Neutrophil (primary cell): Measurements from ENCODE around the gene KCNJ15.

ENCODE experiments used
- H3K27ac ChIP-seq: fragments of 200-600 bp; sonication (generic); 2 replicates; pipeline ENCODE4 v1.5.1; 2016; ENCODE audit warnings: mild to moderate bottlenecking, moderate library complexity
- H3K27me3 ChIP-seq: fragments of 200-600 bp; sonication (generic); 2 replicates; pipeline ENCODE4 v1.6.0; 2016; ENCODE audit warnings: mild to moderate bottlenecking
- H3K36me3 ChIP-seq: fragments of 200-600 bp; sonication (generic); 2 replicates; pipeline ENCODE4 v1.5.1; 2017
- H3K4me1 ChIP-seq, 2 experiments: fragments of 200-600 bp in 1 of 2; sonication (generic) in 1 of 2; 1 replicate in 1 of 2; 2 replicates in 1 of 2; pipeline versions ENCODE4 v1.5.1 to v1.6.1; 2013 to 2016; ENCODE audit warnings: low read depth in 1 of 2, low read length in 1 of 2, mild to moderate bottlenecking in 1 of 2, moderate library complexity in 1 of 2; ENCODE audit not compliant: control insufficient read depth in 1 of 2, insufficient read depth in 1 of 2
- H3K4me3 ChIP-seq, 2 experiments: fragments of 200-600 bp in 1 of 2; sonication (generic) in 1 of 2; 1 replicate in 1 of 2; 2 replicates in 1 of 2; pipeline ENCODE4 v1.5.1; 2013 to 2016; ENCODE audit warnings: low read depth in 1 of 2, low read length in 1 of 2, mild to moderate bottlenecking in 1 of 2, moderate library complexity in 1 of 2
- H3K9me3 ChIP-seq: fragments of 200-600 bp; sonication (generic); 2 replicates; pipeline ENCODE4 v1.5.1; 2016
- TF ChIP-seq, protein P1 (sequence below): fragments of 200-600 bp; sonication (generic); IDR thresholded peaks from 2 replicates; pipeline ENCODE4 v1.5.1; 2016; ENCODE audit warnings: antibody characterized with exemption

KCNJ15 gene

DNA sequence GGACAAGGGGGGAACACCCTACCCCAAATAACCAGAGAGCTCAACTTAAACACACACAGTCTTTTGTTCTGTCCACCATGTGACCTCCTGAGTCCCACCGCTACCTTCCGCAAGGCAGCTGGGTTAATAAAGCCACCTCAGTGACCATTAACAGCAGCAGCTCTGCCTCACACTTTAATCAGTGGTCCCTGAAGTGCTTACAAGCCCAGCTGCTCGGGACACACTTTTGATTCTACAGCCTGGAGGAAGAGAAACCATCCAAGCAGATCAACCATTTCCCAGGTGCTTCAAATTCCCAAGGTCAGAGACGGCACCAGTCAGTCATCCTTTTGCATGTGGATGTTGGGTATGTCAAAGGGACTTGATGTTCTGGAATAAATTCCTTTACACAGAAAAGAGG is 70.1 kb downstream of the KCNJ15 start:
- peaks cover 3% of the 10 kb centered on the region for H3K27me3 ChIP-seq
- TF ChIP-seq, protein P1, sequence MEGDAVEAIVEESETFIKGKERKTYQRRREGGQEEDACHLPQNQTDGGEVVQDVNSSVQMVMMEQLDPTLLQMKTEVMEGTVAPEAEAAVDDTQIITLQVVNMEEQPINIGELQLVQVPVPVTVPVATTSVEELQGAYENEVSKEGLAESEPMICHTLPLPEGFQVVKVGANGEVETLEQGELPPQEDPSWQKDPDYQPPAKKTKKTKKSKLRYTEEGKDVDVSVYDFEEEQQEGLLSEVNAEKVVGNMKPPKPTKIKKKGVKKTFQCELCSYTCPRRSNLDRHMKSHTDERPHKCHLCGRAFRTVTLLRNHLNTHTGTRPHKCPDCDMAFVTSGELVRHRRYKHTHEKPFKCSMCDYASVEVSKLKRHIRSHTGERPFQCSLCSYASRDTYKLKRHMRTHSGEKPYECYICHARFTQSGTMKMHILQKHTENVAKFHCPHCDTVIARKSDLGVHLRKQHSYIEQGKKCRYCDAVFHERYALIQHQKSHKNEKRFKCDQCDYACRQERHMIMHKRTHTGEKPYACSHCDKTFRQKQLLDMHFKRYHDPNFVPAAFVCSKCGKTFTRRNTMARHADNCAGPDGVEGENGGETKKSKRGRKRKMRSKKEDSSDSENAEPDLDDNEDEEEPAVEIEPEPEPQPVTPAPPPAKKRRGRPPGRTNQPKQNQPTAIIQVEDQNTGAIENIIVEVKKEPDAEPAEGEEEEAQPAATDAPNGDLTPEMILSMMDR: no peak
- no peaks in the 10 kb centered on the region for H3K36me3 ChIP-seq
- peaks cover 7 to 13% of the 10 kb centered on the region in 2 experiments for H3K4me1 ChIP-seq
- H3K9me3 ChIP-seq: no peaks in the 10 kb centered on the region
- no peak overlapping the region for H3K27ac ChIP-seq
- no peak overlapping the region for H3K4me3 ChIP-seq

- no peaks in the 10 kb centered on the region for H3K9me3 ChIP-seq
- H3K36me3 ChIP-seq: no peaks in the 10 kb centered on the region
- peaks cover 3% of the 10 kb centered on the region for H3K27me3 ChIP-seq
- TF ChIP-seq, protein P1: no peak
- peaks cover 7 to 13% of the 10 kb centered on the region in 2 experiments for H3K4me1 ChIP-seq
- H3K4me3 ChIP-seq: no peak overlapping the region
- no peak overlapping the region for H3K27ac ChIP-seq
Observed at GRCh38 chr21:38327984-38328383, 71.2 kb downstream of the KCNJ15 start.

DNA sequence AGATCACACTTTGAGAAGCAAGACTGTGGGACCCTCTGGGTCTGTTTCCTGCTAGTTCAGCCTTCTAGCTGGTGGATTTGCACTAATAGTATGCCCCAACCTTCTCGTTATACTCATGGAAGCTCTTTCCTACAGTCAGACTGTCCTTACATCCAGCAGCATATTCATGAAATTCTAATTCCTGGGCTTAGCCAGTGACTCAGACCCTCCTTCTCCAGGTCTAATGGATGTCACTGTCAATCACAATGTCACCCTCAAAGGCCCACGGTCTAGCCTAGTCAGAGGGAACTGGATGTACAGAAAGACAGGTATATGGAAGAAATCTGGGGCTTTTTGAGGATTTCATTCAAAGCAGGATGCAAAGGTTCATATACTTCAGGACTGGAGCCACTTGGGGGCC is 72.4 kb downstream of the KCNJ15 start:
- peaks cover 3% of the 10 kb centered on the region for H3K27me3 ChIP-seq
- H3K4me3 ChIP-seq: no peak overlapping the region
- H3K27ac ChIP-seq: no peak overlapping the region
- H3K4me1 ChIP-seq: peaks cover 0 to 3% of the 10 kb centered on the region in 2 experiments
- no peaks in the 10 kb centered on the region for H3K9me3 ChIP-seq
- H3K36me3 ChIP-seq: no peaks in the 10 kb centered on the region
- TF ChIP-seq, protein P1: no peak

DNA sequence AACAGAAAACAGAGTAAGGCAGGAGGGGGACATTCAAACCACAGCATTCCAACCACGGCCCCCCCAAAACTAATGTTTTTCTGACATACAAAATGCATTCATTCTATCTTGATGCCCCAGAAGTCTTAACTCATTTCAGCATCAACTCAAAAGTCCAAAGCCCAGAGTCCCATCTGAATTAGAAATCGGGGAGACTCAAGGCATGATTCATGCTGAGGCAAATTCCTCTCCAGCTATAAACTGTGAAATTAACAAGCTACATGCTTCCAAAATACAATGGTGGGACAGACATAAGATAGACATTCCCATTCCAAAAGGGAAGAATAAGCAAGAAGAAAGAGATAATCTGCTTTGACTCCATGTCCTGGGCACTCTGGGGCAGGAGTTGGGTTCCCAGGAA is 73.9 kb downstream of the KCNJ15 start:
- TF ChIP-seq, protein P1: no peak
- H3K27me3 ChIP-seq: no peaks in the 10 kb centered on the region
- H3K27ac ChIP-seq: no peak overlapping the region
- H3K36me3 ChIP-seq: no peaks in the 10 kb centered on the region
- no peaks in the 10 kb centered on the region for H3K9me3 ChIP-seq
- H3K4me1 ChIP-seq: no peaks in the 10 kb centered on the region
- H3K4me3 ChIP-seq: no peak overlapping the region

DNA sequence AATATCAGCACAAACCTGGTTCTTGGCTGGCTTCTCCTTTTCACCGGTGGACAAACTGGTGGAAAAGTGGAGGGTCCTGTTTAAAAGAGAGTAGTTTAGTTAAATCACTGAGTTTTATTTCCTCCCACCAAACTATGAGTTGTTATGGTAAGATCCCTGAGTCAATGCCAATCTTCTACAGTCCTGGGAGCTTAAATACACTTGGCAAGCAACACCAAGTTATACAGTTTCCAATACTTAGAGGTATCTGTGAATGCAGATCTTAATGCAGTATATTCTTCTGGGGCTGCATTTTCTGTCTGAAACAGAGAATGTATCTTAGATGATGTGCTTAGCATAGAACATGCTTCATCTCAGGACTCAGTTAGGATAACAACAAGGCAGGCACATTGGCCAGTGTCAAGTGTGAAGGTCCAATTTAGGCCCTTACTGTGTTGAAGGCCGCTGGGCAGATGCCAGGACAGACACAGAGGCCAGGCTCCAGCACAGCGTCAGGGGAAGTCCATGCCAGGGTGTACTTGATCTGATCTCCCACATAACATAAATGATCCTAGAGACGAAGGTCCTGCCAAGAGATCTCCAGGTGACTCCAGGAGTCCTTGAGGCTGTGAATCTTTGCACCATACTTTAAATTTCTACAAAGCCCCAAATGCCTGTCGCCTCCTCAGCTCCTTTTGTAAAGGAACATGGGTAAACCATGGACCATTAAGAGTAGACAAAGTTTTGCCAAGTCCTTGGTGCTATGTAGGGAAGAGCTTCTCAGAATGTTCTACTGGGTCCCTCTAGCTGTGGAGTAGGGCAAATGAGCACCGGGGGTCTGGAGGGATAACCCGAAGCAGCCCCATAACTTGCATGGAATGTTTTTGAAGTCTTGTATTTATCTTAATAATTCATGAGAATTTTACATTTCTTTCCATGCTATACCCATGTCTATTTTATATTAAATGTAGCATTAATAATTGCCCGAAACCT is 76.8 kb downstream of the KCNJ15 start:
- no peak overlapping the region for H3K4me3 ChIP-seq
- no peaks in the 10 kb centered on the region for H3K27me3 ChIP-seq

More for the DNA sequence above, 76.8 kb downstream of the KCNJ15 start:
- Histone ChIP-seq H3K9me3 (no peaks in the 10 kb centered on the region), H3K36me3 (no peaks in the 10 kb centered on the region), H3K27ac (no peak overlapping the region), H3K4me1 (no peaks in the 10 kb centered on the region)
- TF ChIP-seq, protein P1: no peak
